ENCODE data around the gene MAPKAPK2.

DNA sequence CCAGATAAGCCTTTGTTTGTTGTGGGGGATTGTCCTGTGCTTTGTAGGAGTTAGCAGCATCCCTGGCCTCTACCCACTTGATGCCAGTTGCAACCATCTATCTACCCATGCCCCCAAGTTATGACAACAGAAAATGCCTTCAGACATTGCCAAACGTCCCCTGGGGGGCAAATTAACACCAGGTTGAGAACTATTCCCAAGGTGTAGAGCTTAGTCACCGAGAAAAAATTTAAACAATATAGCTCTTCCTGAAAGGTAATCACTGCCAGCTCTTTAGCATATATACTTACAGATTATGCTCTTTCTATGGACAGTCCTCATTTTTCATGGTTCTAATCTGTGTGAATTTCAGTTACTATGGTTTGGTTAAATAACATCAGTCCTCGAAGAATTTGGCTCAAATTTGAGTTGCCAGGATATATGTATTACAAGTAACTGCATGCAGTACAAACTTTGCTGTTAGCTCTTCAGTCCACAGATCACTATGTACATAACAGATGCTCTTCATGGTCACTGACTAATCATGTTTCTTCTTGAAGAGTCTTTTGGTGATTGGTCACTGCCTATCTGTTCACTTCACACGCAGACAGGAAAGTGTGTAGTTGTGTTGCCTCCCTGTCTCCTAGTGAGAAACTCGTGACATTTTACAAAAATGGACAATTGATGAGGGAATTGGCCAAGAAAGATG, 25.2 kb downstream of the MAPKAPK2 start:
- TF ChIP-seq, protein P1, sequence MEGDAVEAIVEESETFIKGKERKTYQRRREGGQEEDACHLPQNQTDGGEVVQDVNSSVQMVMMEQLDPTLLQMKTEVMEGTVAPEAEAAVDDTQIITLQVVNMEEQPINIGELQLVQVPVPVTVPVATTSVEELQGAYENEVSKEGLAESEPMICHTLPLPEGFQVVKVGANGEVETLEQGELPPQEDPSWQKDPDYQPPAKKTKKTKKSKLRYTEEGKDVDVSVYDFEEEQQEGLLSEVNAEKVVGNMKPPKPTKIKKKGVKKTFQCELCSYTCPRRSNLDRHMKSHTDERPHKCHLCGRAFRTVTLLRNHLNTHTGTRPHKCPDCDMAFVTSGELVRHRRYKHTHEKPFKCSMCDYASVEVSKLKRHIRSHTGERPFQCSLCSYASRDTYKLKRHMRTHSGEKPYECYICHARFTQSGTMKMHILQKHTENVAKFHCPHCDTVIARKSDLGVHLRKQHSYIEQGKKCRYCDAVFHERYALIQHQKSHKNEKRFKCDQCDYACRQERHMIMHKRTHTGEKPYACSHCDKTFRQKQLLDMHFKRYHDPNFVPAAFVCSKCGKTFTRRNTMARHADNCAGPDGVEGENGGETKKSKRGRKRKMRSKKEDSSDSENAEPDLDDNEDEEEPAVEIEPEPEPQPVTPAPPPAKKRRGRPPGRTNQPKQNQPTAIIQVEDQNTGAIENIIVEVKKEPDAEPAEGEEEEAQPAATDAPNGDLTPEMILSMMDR (CRISPR knock-in tag; IDR thresholded peaks at IDR 0.05), result no peak
- no peak for TF ChIP-seq MAFK (conservative IDR thresholded peaks at IDR 0.05 in 1 of 2, IDR thresholded peaks at IDR 0.05 in 1 of 2; ENCODE audit: low read length in 2 of 2)
- no peak for TF ChIP-seq TRIM24 (CRISPR knock-in tag; IDR thresholded peaks at IDR 0.05)
- TF ChIP-seq SP2 (CRISPR knock-in tag; IDR thresholded peaks at IDR 0.05), result no peak
- TF ChIP-seq IKZF1 (IDR thresholded peaks at IDR 0.05), result no peak
- no peak for TF ChIP-seq ZNF660 (CRISPR knock-in tag; IDR thresholded peaks at IDR 0.05; ENCODE audit: borderline replicate concordance, low read depth)
- TF ChIP-seq ELF4 (CRISPR knock-in tag; IDR thresholded peaks at IDR 0.05; ENCODE audit: borderline replicate concordance), result no peak
- no peak for TF ChIP-seq POLR2A (IDR thresholded peaks at IDR 0.05; ENCODE audit: insufficient read depth in 1 of 2, low read depth in 2 of 2, low read length in 2 of 2)
